HepG2 (cell line): ENCODE results near the gene TEX35. TPM values are rescaled to one million over a fixed set of nuclear protein-coding genes. Genes with fewer than 3 reads are reported as not detected.
A peak's percentile ranks its signal among the peaks of the same experiment; 100 is the strongest.

Experiments
- ARID2 ChIP-seq: sonication (generic); formaldehyde crosslinking; IDR thresholded peaks from 2 replicates; pipeline ENCODE4 v1.8.1; 2022; ENCODE audit warnings: mild to moderate bottlenecking, missing genetic modification reagents, borderline replicate concordance
- CREM ChIP-seq, 2 experiments: sonication (generic) in 1 of 2; formaldehyde crosslinking in 1 of 2; IDR thresholded peaks; 2 replicates each; pipeline versions ENCODE4 v1.4.0 to v1.6.1; 2016 to 2020; ENCODE audit warnings: antibody characterized with exemption in 1 of 2, mild to moderate bottlenecking in 1 of 2, missing genetic modification reagents in 1 of 2
- DRAP1 ChIP-seq: IDR thresholded peaks from 2 replicates; pipeline ENCODE4 v1.6.1; 2016; ENCODE audit warnings: missing genetic modification reagents, missing compliant biosample characterization
- E2F5 ChIP-seq: sonication (generic); formaldehyde crosslinking; conservative IDR thresholded peaks from 2 replicates; pipeline ENCODE4 v1.4.0; 2020; ENCODE audit warnings: missing genetic modification reagents
- FOXO4 ChIP-seq: sonication (generic); formaldehyde crosslinking; conservative IDR thresholded peaks from 2 replicates; pipeline ENCODE4 v1.8.1; 2023; ENCODE audit warnings: missing genetic modification reagents
- GMEB1 ChIP-seq: sonication (generic); formaldehyde crosslinking; IDR thresholded peaks from 2 replicates; pipeline ENCODE4 v1.5.1; 2020; ENCODE audit warnings: missing genetic modification reagents, mild to moderate bottlenecking, borderline replicate concordance
- GTF3A ChIP-seq: sonication (generic); formaldehyde crosslinking; conservative IDR thresholded peaks from 2 replicates; pipeline ENCODE4 v1.4.0; 2020; ENCODE audit warnings: mild to moderate bottlenecking, missing genetic modification reagents
- HNRNPLL ChIP-seq: fragments of 200-400 bp; formaldehyde crosslinking; IDR thresholded peaks from 2 replicates; pipeline ENCODE4 v1.6.1; 2017; ENCODE audit warnings: mild to moderate bottlenecking, low read depth, low read length; ENCODE audit not compliant: poor library complexity, severe bottlenecking
- MBNL3 ChIP-seq: fragments of 250-450 bp; sonication (Bioruptor Pico); conservative IDR thresholded peaks from 2 replicates; pipeline ENCODE4 v1.8.0; 2022; ENCODE audit warnings: mild to moderate bottlenecking, inconsistent platforms
- NFIC ChIP-seq: IDR thresholded peaks from 2 replicates; pipeline ENCODE4 v1.6.1; 2012; ENCODE audit warnings: mild to moderate bottlenecking, low read length, inconsistent platforms
- NFYC ChIP-seq: IDR thresholded peaks from 2 replicates; pipeline ENCODE4 v1.6.1; 2016; ENCODE audit warnings: missing genetic modification reagents, missing compliant biosample characterization
- PAX8 ChIP-seq: sonication (generic); formaldehyde crosslinking; IDR thresholded peaks from 2 replicates; pipeline ENCODE4 v1.8.0; 2022; ENCODE audit warnings: mild to moderate bottlenecking, missing genetic modification reagents, borderline replicate concordance
- POGK ChIP-seq: sonication (generic); formaldehyde crosslinking; conservative IDR thresholded peaks from 2 replicates; pipeline ENCODE4 v1.8.0; 2022; ENCODE audit warnings: mild to moderate bottlenecking, moderate library complexity, missing genetic modification reagents
- POLR2A ChIP-seq, 2 experiments: IDR thresholded peaks; 2 replicates each; pipeline ENCODE4 v1.6.1; 2011; ENCODE audit warnings: low read depth in 2 of 2, low read length in 2 of 2, mild to moderate bottlenecking in 1 of 2, moderate library complexity in 1 of 2; ENCODE audit not compliant: insufficient read depth in 1 of 2
- RFXAP ChIP-seq: sonication (generic); formaldehyde crosslinking; IDR thresholded peaks from 2 replicates; pipeline ENCODE4 v1.4.0; 2020; ENCODE audit warnings: missing genetic modification reagents, borderline replicate concordance
- SALL2 ChIP-seq: sonication (generic); formaldehyde crosslinking; IDR thresholded peaks from 2 replicates; pipeline ENCODE4 v1.8.1; 2023; ENCODE audit warnings: mild to moderate bottlenecking, missing genetic modification reagents, inconsistent platforms
- SCMH1 ChIP-seq: sonication (generic); formaldehyde crosslinking; IDR thresholded peaks from 2 replicates; pipeline ENCODE4 v1.9.0; 2021; ENCODE audit warnings: missing genetic modification reagents, mild to moderate bottlenecking, borderline replicate concordance
- SNRNP70 ChIP-seq: fragments of 200-400 bp; formaldehyde crosslinking; IDR thresholded peaks from 2 replicates; pipeline ENCODE4 v1.6.1; 2017; ENCODE audit warnings: mild to moderate bottlenecking, low read depth, low read length, moderate library complexity
- XBP1 ChIP-seq: sonication (generic); formaldehyde crosslinking; IDR thresholded peaks from 2 replicates; pipeline ENCODE4 v1.5.0; 2020; ENCODE audit warnings: missing genetic modification reagents
- ZBTB7B ChIP-seq: sonication (generic); formaldehyde crosslinking; IDR thresholded peaks from 2 replicates; pipeline ENCODE4 v1.4.0; 2020; ENCODE audit warnings: missing genetic modification reagents
- ZKSCAN5 ChIP-seq: sonication (generic); formaldehyde crosslinking; IDR thresholded peaks from 2 replicates; pipeline ENCODE4 v1.5.1; 2020; ENCODE audit warnings: mild to moderate bottlenecking, missing genetic modification reagents
- ZNF260 ChIP-seq: sonication (generic); formaldehyde crosslinking; IDR thresholded peaks from 2 replicates; pipeline ENCODE4 v1.4.0; 2020; ENCODE audit warnings: missing genetic modification reagents, low read depth, mild to moderate bottlenecking, borderline replicate concordance
- ZNF460 ChIP-seq: sonication (generic); formaldehyde crosslinking; IDR thresholded peaks from 2 replicates; pipeline ENCODE4 v1.5.1; 2020; ENCODE audit warnings: missing genetic modification reagents, mild to moderate bottlenecking, borderline replicate concordance
- ZNF543 ChIP-seq: sonication (generic); formaldehyde crosslinking; IDR thresholded peaks from 2 replicates; pipeline ENCODE4 v1.4.0; 2020; ENCODE audit warnings: mild to moderate bottlenecking, missing genetic modification reagents
- polyA plus RNA-seq, 8 experiments: library from polyadenylated mRNA; depleted of rRNA in 3 of 8; stranded (reverse) in 7 of 8; unstranded in 1 of 8; fragments of >200 nt; fragmentation: Illumina TruSeq in 4 of 8; extraction: Trizol in 4 of 8; gene quantifications; 2 replicates each; pipeline versions ENCODE4 v1.2.1 to v1.2.3, GENCODE V29; 2011 to 2016; ENCODE audit warnings: low read depth in 4 of 8, missing spikeins in 1 of 8, mixed read lengths in 1 of 8; ENCODE audit not compliant: insufficient read depth in 1 of 8
- total RNA-seq, 5 experiments: library from RNA; depleted of rRNA; stranded (reverse); fragments of >200 nt; fragmentation: Illumina TruSeq; extraction: Trizol; gene quantifications; 2 replicates each; pipeline ENCODE4 v1.2.3, GENCODE V29; 2016; ENCODE audit warnings: low read depth in 1 of 5

Gene TEX35
- total and polyA plus RNA-seq, 2 of the 13 experiments (the other 11 are each of a cell fraction or from before 2014, with no cell fraction given), result not detected

- no peak for TF ChIP-seq SCMH1 (CRISPR knock-in tag)
- 0 out of 2 replicates have a peak, but pooled peaks have one; percentile 6 for TF ChIP-seq GMEB1
- TF ChIP-seq SNRNP70, result no peak
- no peak for TF ChIP-seq ARID2 (CRISPR knock-in tag)
- no peak for TF ChIP-seq ZKSCAN5
- TF ChIP-seq NFYC (CRISPR knock-in tag), result no peak
- no peak for TF ChIP-seq MBNL3 (CRISPR knock-in tag)
- TF ChIP-seq ZBTB7B (CRISPR knock-in tag), result peak; percentile 55; the same call in 1 of the 2 replicates
- 0 out of 2 replicates have a peak, but pooled peaks have one; percentile 31 for TF ChIP-seq XBP1 (CRISPR knock-in tag)
- TF ChIP-seq RFXAP, result peak; percentile 73; the same call in 1 of the 2 replicates
- no peak for TF ChIP-seq GTF3A
- peak; percentile 48; the same call in 1 of the 2 replicates for TF ChIP-seq CREM (IDR thresholded peaks at IDR 0.05)
- no peak for TF ChIP-seq CREM (CRISPR knock-in tag; IDR thresholded peaks at IDR 0.05)
- no peak for TF ChIP-seq POGK (CRISPR knock-in tag)
- TF ChIP-seq DRAP1 (CRISPR knock-in tag), result peak; percentile 68
- TF ChIP-seq ZNF543 (CRISPR knock-in tag), result peak; percentile 99
- peak; percentile 83 to 92 for TF ChIP-seq POLR2A (IDR thresholded peaks at IDR 0.05; ENCODE audit: insufficient read depth in 1 of 2, low read depth in 2 of 2, low read length in 2 of 2)
- TF ChIP-seq ZNF260 (CRISPR knock-in tag), result no peak
- no peak for TF ChIP-seq PAX8
- TF ChIP-seq E2F5 (CRISPR knock-in tag), result no peak
- no peak; the same call in 1 of the 2 replicates for TF ChIP-seq ZNF460 (CRISPR knock-in tag)
- no peak for TF ChIP-seq NFIC
- no peak for TF ChIP-seq HNRNPLL
- TF ChIP-seq FOXO4 (CRISPR knock-in tag), result no peak
- peak; percentile 56; the same call in 1 of the 2 replicates for TF ChIP-seq SALL2 (CRISPR knock-in tag)
Observed at GRCh38 chr1:178541829-178542553, 29.1 kb downstream of the TEX35 start (continued).
